Common myeloid progenitor, CD34-positive (primary cell): ENCODE results near the gene ZNF764.

ENCODE experiments used
- CTCF ChIA-PET: fragments of 350-600 bp; sonication (Branson Sonifier 250); formaldehyde crosslinking; loops from one replicate; lab custom pipeline; 2021; ENCODE audit warnings: antibody characterized with exemption; lab: Charles Lee
- POLR2A ChIA-PET: fragments of 350-600 bp; sonication (Branson Sonifier 250); formaldehyde crosslinking; loops from one replicate; lab custom pipeline; 2021; ENCODE audit warnings: antibody characterized with exemption; lab: Charles Lee
- DNase-seq, 3 donors: peaks; one replicate each; pipeline versions ENCODE4 v3.0.0 to v3.0.0-alpha.2; 2013
- H3K27ac ChIP-seq, 2 experiments: 1 replicate in 1 of 2; 2 replicates in 1 of 2; pipeline ENCODE4 v1.7.0; 2013; ENCODE audit warnings: inconsistent platforms in 2 of 2, low read length in 2 of 2, mild to moderate bottlenecking in 2 of 2, low read depth in 1 of 2, moderate library complexity in 1 of 2; ENCODE audit not compliant: severe bottlenecking in 2 of 2, insufficient read depth in 1 of 2, poor library complexity in 1 of 2
- H3K27me3 ChIP-seq, 5 experiments: replicated peaks in 2 of 5; 1 replicate in 3 of 5; 2 replicates in 2 of 5; pipeline versions ENCODE4 v1.6.1 to v1.7.0; 2013; ENCODE audit warnings: low read length in 4 of 5, mild to moderate bottlenecking in 2 of 5, moderate library complexity in 2 of 5, inconsistent platforms in 1 of 5; ENCODE audit not compliant: insufficient read depth in 5 of 5, control insufficient read depth in 4 of 5
- H3K36me3 ChIP-seq, 4 experiments: 1 replicate in 2 of 4; 2 replicates in 2 of 4; pipeline versions ENCODE4 v1.6.1 to v1.7.0; 2013; ENCODE audit warnings: low read length in 3 of 4, control low read depth in 1 of 4, mild to moderate bottlenecking in 1 of 4; ENCODE audit not compliant: control insufficient read depth in 4 of 4, insufficient read depth in 4 of 4
- H3K4me1 ChIP-seq, 4 experiments: 1 replicate in 3 of 4; 2 replicates in 1 of 4; pipeline versions ENCODE4 v1.6.1 to v1.7.1; 2013; ENCODE audit warnings: low read length in 3 of 4, mild to moderate bottlenecking in 3 of 4, control low read depth in 1 of 4, inconsistent platforms in 1 of 4, moderate library complexity in 1 of 4; ENCODE audit not compliant: control insufficient read depth in 4 of 4, insufficient read depth in 4 of 4; ENCODE audit errors: control extremely low read depth in 1 of 4
- H3K4me3 ChIP-seq, 7 experiments: 1 replicate in 4 of 7; 2 replicates in 3 of 7; pipeline versions ENCODE4 v1.5.1 to v1.7.0; 2013; ENCODE audit warnings: mild to moderate bottlenecking in 7 of 7, low read length in 6 of 7, moderate library complexity in 6 of 7, inconsistent platforms in 2 of 7, low read depth in 2 of 7, control low read depth in 1 of 7; ENCODE audit not compliant: insufficient read depth in 4 of 7, control insufficient read depth in 1 of 7; ENCODE audit errors: extremely low read depth in 1 of 7
- H3K9me3 ChIP-seq, 5 experiments: 1 replicate in 4 of 5; 2 replicates in 1 of 5; pipeline versions ENCODE4 v1.6.1 to v1.7.1; 2013; ENCODE audit warnings: low read length in 4 of 5, mild to moderate bottlenecking in 2 of 5, inconsistent platforms in 1 of 5, low read depth in 1 of 5, moderate library complexity in 1 of 5; ENCODE audit not compliant: control insufficient read depth in 4 of 5, insufficient read depth in 2 of 5; ENCODE audit errors: control extremely low read depth in 1 of 5
- WGBS: methylation state at CpG from one replicate; pipeline ENCODE4 v1.1.5; 2013; ENCODE audit not compliant: insufficient coverage; 5-methylcytosine and 5-hydroxymethylcytosine counted together

ZNF764 gene

DNA sequence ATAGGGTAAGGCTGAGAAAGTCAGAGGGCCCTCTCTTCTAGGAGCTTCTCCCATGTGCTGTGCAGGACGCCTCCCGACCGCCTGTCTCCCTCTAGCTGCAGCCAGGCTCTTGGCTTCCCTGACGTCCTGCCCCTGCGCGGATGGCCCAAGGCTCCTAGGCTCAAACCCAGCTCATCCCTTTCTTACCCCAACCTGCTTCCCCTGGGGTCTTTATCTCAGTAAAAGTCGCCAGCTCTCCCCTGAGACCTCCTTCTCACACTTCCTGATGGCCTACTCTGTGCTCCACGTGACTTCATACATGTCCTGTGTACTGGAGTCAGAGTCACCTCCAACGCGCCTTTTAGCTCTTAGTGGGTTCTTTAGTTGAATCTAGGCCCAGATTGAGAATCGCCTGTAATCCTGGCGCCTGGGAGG is 22.4 kb downstream of the ZNF764 start:
- ChIA-PET CTCF (interaction anchor here (0.6 to 4.2 kb wide), 29 partner anchors 9 to 161 kb away, joined by 3 to 29 read pairs (median 5); partner anchors contain the start of genes DCTPP1, SEPHS2, ZNF688 and ZNF764), POLR2A (interaction anchor here (0.6 to 2.6 kb wide), 9 partner anchors 9 to 380 kb away, joined by 3 to 17 read pairs (median 4); partner anchors contain the start of genes ZNF764 and ZNF768)
- Histone ChIP-seq H3K27ac (peak overlapping the region; percentile 78 to 91), H3K4me3 (peak overlapping the region in 6 of 7 experiments; percentile 62 to 92 (median 78)), H3K9me3 (no peaks in the 10 kb centered on the region), H3K27me3 (no peaks in the 10 kb centered on the region), H3K36me3 (peaks cover 2 to 24% (median 15%) of the 10 kb centered on the region in 4 experiments), H3K4me1 (peaks cover 4 to 35% (median 29%) of the 10 kb centered on the region in 4 experiments)
- 32% methylated on average over 9 of the region's 12 CpGs for WGBS
- peak; percentile 71 to 85 (median 83) for DNase-seq

DNA sequence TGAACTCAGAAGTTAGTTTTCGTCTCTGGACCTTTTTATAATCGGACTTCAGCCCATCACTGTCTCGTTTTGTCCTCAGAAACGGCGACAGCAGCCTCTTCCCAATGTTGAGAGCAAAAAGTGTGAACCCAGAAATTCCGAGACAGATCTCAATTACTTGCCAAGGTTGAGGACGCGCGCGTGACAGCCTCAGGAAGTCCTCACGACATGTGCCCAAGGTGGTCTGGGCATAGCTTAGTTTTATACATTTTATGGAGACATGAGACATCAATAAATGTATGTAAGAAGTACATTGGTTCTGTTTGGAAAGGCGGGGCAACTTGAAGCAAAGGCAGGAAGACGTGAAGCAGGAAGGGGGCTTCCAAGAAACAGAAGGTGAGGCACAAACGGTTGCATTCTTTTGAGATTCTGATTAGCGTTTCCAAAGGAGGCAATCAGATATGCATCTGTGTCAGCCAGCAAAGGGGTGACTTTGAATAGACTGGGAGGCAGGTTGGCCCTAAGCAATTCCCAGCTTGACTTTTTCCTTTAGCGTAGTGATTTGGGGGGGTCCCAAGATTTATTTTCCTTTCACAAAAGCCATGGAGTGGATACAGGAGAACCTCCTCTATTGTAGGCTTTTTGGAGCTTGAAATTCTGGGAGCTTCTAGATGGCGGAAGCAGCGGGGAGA is 22.9 kb downstream of the ZNF764 start:
- peaks cover 4 to 29% (median 19%) of the 10 kb centered on the region in 4 experiments for H3K36me3 ChIP-seq
- POLR2A ChIA-PET: interaction anchor here (0.6 to 2.6 kb wide), 8 partner anchors 8 to 380 kb away, joined by 3 to 17 read pairs (median 4); partner anchors contain the start of genes ZNF764 and ZNF768
- WGBS: 2% methylated on average over 17 of the region's 18 CpGs
- peaks cover 4 to 35% (median 29%) of the 10 kb centered on the region in 4 experiments for H3K4me1 ChIP-seq
- DNase-seq: peak in 1 of 3 donors; percentile 64
- peak overlapping the region; percentile 61 to 92 (median 78) for H3K4me3 ChIP-seq
- peak overlapping the region; percentile 78 to 91 for H3K27ac ChIP-seq
- no peaks in the 10 kb centered on the region for H3K27me3 ChIP-seq
- H3K9me3 ChIP-seq: no peaks in the 10 kb centered on the region
- CTCF ChIA-PET: interaction anchor here (0.6 to 4.2 kb wide), 31 partner anchors 9 to 162 kb away, joined by 3 to 29 read pairs (median 5); partner anchors contain the start of genes DCTPP1, SEPHS2, ZNF688 and ZNF764

DNA sequence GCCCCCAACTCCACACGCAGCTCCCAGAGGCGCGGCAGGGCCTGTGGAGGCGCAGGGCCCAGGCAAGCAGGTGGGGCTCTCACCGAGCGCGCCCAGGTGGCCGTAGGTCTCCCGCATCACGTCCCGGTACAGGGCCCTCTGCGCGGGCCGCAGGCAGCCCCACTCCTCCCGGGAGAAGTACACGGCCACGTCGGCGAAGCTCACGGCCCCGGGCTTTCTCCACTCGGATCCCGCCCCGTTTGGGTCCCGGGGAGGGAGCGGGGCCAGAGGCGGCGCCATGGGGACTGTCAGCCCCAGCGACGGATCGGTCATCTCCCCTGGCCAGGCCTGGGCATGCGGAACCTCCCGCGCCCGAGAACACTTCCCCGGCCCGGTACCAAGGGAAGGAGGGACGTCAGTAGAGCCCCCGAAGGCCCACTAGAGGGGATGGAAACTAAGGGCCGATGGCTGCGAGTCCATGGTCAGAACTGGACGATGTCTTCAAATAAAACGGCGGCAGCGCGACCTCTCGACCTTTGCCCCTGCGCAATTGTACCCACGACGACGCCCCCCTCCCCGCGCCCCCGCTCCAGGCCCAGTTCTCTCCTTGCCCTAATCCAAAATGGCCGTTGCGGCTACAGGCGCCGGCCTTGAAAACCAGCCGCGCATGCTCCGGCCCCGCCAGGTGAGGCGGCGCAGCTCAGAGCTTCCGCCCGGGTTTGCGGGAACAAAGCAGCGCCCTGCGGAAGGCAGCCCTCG is 23.6 kb downstream of the ZNF764 start, which contains the start of gene ZNF747:
ZNF747 (minus strand) TSS at position 491 of the 738 bp plus-strand sequence; CDS start at position 312, 179 bp downstream.
- Histone ChIP-seq H3K27me3 (no peaks in the 10 kb centered on the region), H3K27ac (peak within 1 kb of the TSS; percentile 78 to 91), H3K36me3 (peaks cover 4 to 29% (median 19%) of the 10 kb centered on the region in 4 experiments), H3K4me3 (peak within 1 kb of the TSS; percentile 61 to 92 (median 78)), H3K9me3 (no peaks in the 10 kb centered on the region), H3K4me1 (peaks cover 4 to 35% (median 29%) of the 10 kb centered on the region in 4 experiments)
- ChIA-PET POLR2A (interaction anchor here (0.5 to 2.6 kb wide), 3 partner anchors 17 to 27 kb away, joined by 3 to 17 read pairs (median 7); partner anchors contain the start of gene ZNF764), CTCF (interaction anchor here (0.6 to 4.2 kb wide), 19 partner anchors 9 to 160 kb away, joined by 3 to 29 read pairs (median 6); partner anchors contain the start of genes DCTPP1, SEPHS2, ZNF688 and ZNF764)
- WGBS: 0% methylated on average over 58 of the region's 70 CpGs
- DNase-seq: peak; percentile 85 to 91 (median 90)

DNA sequence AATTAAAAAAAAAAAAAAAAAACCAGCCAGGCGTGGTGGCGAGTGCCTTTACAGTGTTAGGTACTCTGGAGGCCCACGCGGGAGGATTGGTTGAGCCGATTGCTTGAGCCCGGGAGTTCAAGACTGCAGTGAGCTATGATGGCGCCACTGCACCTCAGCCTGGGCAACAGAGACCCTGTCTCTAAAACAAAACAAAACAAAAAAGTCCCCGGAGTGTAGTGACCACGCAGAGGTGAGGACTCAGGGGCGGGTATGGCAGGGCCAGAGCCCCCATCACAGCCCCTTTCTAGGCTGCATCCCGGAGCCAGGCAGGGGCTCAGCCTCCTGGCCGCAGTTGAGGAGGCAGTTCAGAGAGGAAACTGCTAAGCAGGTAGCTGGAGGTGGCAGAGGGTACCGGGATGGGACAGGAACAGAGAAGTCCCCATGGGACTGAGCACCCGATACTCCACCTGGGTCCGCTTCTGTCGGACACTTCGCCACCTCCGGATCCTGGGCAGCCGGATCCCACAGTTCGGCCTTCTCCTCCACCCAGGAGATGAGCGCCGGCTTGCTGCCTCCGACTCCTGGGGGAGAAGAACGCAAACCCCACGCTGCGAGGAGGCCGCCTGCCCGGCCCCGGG is 24.3 kb downstream of the ZNF764 start:
- ChIA-PET POLR2A (interaction anchor here (2.6 kb wide), 1 partner anchor 24 kb away, joined by 17 read pairs; the partner anchor contains the start of gene ZNF764), CTCF (interaction anchor here (1.0 to 4.2 kb wide), 3 partner anchors 24 to 54 kb away, joined by 5 to 29 read pairs (median 6); partner anchors contain the start of gene ZNF764)
- no peaks in the 10 kb centered on the region for H3K27me3 ChIP-seq
- DNase-seq: peak in 2 of 3 donors; percentile 50 to 53
- WGBS: 25% methylated on average over 23 of the region's 29 CpGs
- peak overlapping the region; percentile 78 to 91 for H3K27ac ChIP-seq
- H3K4me1 ChIP-seq: peaks cover 4 to 40% (median 32%) of the 10 kb centered on the region in 4 experiments
- peaks cover 4 to 26% (median 18%) of the 10 kb centered on the region in 4 experiments for H3K36me3 ChIP-seq
- peak overlapping the region; percentile 61 to 92 (median 78) for H3K4me3 ChIP-seq
- no peaks in the 10 kb centered on the region for H3K9me3 ChIP-seq

DNA sequence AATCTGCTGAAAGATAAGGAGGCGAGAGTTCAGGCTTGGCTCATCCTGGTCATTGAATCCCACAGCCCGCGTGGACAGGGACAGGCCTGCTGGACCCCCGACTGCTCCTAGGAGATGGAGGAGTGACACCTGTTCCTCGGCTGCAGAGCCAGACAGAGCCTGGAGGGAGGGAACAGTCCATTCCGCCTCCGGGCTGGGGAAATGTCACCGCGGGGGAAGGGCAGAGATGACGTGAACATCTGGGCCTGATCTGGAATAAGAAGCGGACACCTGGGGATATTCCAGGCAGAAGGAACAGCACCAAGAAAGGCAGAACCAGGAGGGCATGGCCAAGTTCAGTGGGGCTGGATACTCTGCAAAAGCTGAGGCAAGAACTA is 25.0 kb downstream of the ZNF764 start:
- DNase-seq: no peak
- H3K27me3 ChIP-seq: no peaks in the 10 kb centered on the region
- H3K9me3 ChIP-seq: no peaks in the 10 kb centered on the region
- POLR2A ChIA-PET: no interaction called here
- peak overlapping the region in 2 of 7 experiments; percentile 78 to 92 for H3K4me3 ChIP-seq
- CTCF ChIA-PET: no interaction called here
- peak overlapping the region in 1 of 2 experiments; percentile 91 for H3K27ac ChIP-seq
- H3K36me3 ChIP-seq: peaks cover 4 to 26% (median 18%) of the 10 kb centered on the region in 4 experiments
- WGBS: 97% methylated on average over 11 of the region's 11 CpGs
- peaks cover 6 to 47% (median 38%) of the 10 kb centered on the region in 4 experiments for H3K4me1 ChIP-seq
